Ovary (tissue), 3 donors: ENCODE data around the gene FBXL4.

ENCODE experiments used
- POLR2A ChIP-seq: fragments of 450-650 bp; IDR thresholded peaks from one replicate; pipeline ENCODE4 v1.6.1; 2017; ENCODE audit warnings: antibody characterized with exemption, mild to moderate bottlenecking, moderate library complexity
- TF ChIP-seq, protein P1 (sequence below), 3 donors: fragments of 450-650 bp in 2 of 3; fragments of 200-600 bp in 1 of 3; IDR thresholded peaks; one replicate each; pipeline versions ENCODE4 v1.5.1 to v1.8.0; 2016 to 2022; ENCODE audit warnings: antibody characterized with exemption in 3 of 3, mild to moderate bottlenecking in 1 of 3
- donor health status: DM: no; HTN: no; CAD: no.

DNA sequence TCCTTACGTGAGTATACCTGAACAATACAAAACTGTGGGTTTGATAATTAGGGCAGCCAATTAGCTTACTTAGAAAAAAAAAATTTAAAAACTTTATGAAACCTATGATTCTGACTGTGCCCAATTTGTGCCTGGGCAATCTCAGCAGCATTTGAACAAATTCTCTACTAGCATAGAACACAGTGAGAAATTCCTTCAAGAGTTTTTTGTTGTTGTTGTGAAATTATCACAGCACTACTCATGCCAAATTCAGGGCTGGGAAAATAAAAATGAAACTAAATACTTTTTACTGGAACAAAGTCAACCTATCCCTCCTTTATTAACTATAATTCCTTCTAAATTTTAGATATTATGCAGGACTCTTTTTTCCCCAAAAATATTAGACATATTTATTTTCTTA lies 70.5 kb downstream of the FBXL4 start:
- TF ChIP-seq, protein P1, sequence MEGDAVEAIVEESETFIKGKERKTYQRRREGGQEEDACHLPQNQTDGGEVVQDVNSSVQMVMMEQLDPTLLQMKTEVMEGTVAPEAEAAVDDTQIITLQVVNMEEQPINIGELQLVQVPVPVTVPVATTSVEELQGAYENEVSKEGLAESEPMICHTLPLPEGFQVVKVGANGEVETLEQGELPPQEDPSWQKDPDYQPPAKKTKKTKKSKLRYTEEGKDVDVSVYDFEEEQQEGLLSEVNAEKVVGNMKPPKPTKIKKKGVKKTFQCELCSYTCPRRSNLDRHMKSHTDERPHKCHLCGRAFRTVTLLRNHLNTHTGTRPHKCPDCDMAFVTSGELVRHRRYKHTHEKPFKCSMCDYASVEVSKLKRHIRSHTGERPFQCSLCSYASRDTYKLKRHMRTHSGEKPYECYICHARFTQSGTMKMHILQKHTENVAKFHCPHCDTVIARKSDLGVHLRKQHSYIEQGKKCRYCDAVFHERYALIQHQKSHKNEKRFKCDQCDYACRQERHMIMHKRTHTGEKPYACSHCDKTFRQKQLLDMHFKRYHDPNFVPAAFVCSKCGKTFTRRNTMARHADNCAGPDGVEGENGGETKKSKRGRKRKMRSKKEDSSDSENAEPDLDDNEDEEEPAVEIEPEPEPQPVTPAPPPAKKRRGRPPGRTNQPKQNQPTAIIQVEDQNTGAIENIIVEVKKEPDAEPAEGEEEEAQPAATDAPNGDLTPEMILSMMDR (IDR thresholded peaks at IDR 0.05) = no peak
- no peak for TF ChIP-seq POLR2A
